ENCODE measurements around the gene MRPL21.
"Not testable (repeated sequence)": the region's sequence is repeated elsewhere in the genome, so short reads cannot be mapped to it uniquely, and the experiment has no call there.

The MRPL21 gene

GRCh38 chr11:68867066-68867465 is 36.6 kb downstream of the MRPL21 start:
- DNase-seq (ENCODE audit: low read depth), result no peak

- no peak for DNase-seq (ENCODE audit: low read depth)
Observed at GRCh38 chr11:68865241-68865640, 38.4 kb downstream of the MRPL21 start.

GRCh38 chr11:68863553-68864265 is 39.9 kb downstream of the MRPL21 start:
- no peak for DNase-seq (ENCODE audit: low read depth)

- no peak for DNase-seq (ENCODE audit: low read depth)
Observed at GRCh38 chr11:68862421-68862820, 41.2 kb downstream of the MRPL21 start.

- no peak for DNase-seq (ENCODE audit: low read depth)
Observed at GRCh38 chr11:68859123-68859522, 44.5 kb downstream of the MRPL21 start.

- no peak for DNase-seq (ENCODE audit: low read depth)
Observed at GRCh38 chr11:68857037-68857586, 46.5 kb downstream of the MRPL21 start.

- not testable (repeated sequence) for DNase-seq (ENCODE audit: low read depth)
Observed at GRCh38 chr11:68856425-68857030, 47.1 kb downstream of the MRPL21 start.

- no peak for DNase-seq (ENCODE audit: low read depth)
Observed at GRCh38 chr11:68855205-68855981, 48.2 kb downstream of the MRPL21 start.

- DNase-seq (ENCODE audit: low read depth), result no peak
Observed at GRCh38 chr11:68854273-68854958, 49.2 kb downstream of the MRPL21 start.

- DNase-seq (ENCODE audit: low read depth), result no peak
Observed at GRCh38 chr11:68852628-68853027, 51.0 kb downstream of the MRPL21 start.

- DNase-seq (ENCODE audit: low read depth), result no peak
Observed at GRCh38 chr11:68848429-68848828, 55.2 kb downstream of the MRPL21 start.

- DNase-seq (ENCODE audit: low read depth), result no peak
Observed at GRCh38 chr11:68847395-68847794, 56.2 kb downstream of the MRPL21 start.

GRCh38 chr11:68845351-68846002 is 58.2 kb downstream of the MRPL21 start:
- no peak for DNase-seq (ENCODE audit: low read depth)

- DNase-seq (ENCODE audit: low read depth), result no peak
Observed at GRCh38 chr11:68844801-68845200, 58.8 kb downstream of the MRPL21 start.

GRCh38 chr11:68844376-68844775 is 59.3 kb downstream of the MRPL21 start:
- no peak for DNase-seq (ENCODE audit: low read depth)

GRCh38 chr11:68843703-68844312 is 59.8 kb downstream of the MRPL21 start:
- DNase-seq (ENCODE audit: low read depth), result peak; percentile 56

- DNase-seq (ENCODE audit: low read depth), result no peak
Observed at GRCh38 chr11:68843052-68843561, 60.5 kb downstream of the MRPL21 start.

- no peak for DNase-seq (ENCODE audit: low read depth)
Observed at GRCh38 chr11:68842427-68843051, 61.1 kb downstream of the MRPL21 start.

- peak; percentile 55 for DNase-seq (ENCODE audit: low read depth)
Observed at GRCh38 chr11:68841718-68842426, 61.8 kb downstream of the MRPL21 start, which contains the start of gene CPT1A. CPT1A (minus strand) TSS chr11:68841916; CDS start chr11:68815474, 26,442 bp downstream.

All from stimulated activated CD8-positive, alpha-beta memory T cell treated with anti-CD3 and anti-CD28 coated beads, Interleukin-12 subunit alpha, Interleukin-12 subunit beta, amount 100 ng/mL, for 4 hours (primary cell).